GM19395 (cell line): ENCODE data around the gene GLB1L2.
A peak's percentile ranks its signal among the peaks of the same experiment; 100 is the strongest.
"Not testable (repeated sequence)": the region's sequence is repeated elsewhere in the genome, so short reads cannot be mapped to it uniquely, and the experiment has no call there.

Experiments
- ATAC-seq: cut with Tn5 transposase; IDR thresholded peaks from one replicate; pipeline ENCODE4 v1.9.1; 2021; ENCODE audit warnings: mild to moderate bottlenecking, moderate library complexity; ENCODE audit not compliant: unreplicated experiment

Gene GLB1L2, protein sequence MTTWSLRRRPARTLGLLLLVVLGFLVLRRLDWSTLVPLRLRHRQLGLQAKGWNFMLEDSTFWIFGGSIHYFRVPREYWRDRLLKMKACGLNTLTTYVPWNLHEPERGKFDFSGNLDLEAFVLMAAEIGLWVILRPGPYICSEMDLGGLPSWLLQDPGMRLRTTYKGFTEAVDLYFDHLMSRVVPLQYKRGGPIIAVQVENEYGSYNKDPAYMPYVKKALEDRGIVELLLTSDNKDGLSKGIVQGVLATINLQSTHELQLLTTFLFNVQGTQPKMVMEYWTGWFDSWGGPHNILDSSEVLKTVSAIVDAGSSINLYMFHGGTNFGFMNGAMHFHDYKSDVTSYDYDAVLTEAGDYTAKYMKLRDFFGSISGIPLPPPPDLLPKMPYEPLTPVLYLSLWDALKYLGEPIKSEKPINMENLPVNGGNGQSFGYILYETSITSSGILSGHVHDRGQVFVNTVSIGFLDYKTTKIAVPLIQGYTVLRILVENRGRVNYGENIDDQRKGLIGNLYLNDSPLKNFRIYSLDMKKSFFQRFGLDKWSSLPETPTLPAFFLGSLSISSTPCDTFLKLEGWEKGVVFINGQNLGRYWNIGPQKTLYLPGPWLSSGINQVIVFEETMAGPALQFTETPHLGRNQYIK

GRCh38 chr11:134331354-134332188, at the start of gene GLB1L2:
Gene GLB1L2, plus strand, starts transcription at chr11:134331988. Its CDS starts 74 bp downstream, at chr11:134332062.
- ATAC-seq = peak; percentile 85

- no peak for ATAC-seq
These were observed 49.4 kb upstream of the GLB1L2 start for GRCh38 chr11:134282121-134283045.

DNA sequence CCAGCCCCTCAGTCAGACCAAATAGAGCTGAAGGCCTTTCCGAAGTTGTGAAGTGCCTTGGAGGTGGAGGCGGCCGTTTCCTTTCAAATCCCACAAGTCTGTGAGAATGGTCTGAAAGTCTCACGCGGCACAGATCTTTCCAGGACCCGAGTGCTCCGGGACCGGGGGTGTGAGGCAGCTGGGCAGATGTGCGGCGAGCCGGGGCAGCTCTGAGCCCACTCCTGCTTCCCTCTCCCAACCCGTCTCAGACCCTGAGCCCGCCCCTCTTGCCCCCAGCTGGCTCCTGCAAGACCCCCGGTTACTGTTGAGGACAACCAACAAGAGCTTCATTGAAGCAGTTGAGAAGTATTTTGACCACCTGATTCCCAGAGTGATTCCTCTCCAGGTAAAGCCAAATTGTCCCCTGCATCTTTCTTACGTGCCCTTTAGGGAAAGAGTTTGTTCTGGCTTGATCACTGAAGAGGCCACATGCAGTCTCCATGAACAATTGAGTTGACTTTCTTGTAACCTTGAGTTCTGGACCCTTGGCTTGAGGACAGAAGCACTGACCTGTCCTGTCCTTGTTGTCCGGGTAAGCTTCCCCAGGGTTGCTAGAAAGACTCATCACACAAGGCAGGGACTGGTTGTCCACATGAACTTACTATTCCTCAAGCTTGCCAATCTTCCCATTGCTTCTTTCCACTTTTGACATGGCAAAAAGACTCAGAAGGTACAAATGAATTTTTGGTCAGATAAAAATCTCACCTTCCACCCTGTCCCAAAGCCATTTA, 48.1 kb upstream of the GLB1L2 start:
- ATAC-seq = no peak

DNA sequence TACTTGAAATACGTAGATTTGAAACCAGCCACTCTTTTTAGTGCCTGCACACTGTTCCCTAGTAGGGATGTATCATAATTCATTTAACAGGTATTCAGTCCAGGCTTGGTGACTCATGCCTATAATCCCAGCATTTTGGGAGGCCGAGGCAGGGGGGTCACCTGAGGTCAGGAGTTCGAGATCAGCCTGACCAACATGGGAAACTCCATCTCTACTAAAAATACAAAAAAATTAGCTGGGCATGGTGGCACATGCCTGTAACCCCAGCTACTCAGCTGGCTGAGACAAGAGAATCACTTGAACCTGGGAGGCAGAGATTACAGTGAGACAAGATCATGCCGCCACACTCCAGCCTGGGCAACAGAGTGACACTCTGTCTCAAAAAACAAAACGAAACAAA, 47.4 kb upstream of the GLB1L2 start:
- not testable (repeated sequence) for ATAC-seq

DNA sequence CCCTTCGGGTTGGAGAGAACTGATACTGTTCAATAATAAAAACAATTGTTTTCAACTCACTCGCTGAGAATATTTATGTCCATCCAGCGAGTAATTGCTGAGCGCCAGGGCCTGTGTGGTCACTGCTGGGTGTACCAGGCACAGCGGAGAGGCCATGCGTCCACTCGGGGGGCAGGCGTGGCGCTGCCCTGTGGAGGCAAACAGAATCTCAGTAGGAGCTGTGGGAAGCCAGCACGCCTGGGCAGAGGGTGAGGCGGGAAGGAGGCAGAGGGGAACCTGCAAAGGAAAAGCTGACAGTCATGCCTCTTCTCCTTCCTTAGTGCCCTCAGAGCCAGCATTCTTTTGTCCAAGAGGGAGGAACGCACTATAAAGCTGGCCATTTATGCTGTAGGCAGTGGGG, 44.2 kb upstream of the GLB1L2 start:
- no peak for ATAC-seq

GRCh38 chr11:134288486-134288885, 43.3 kb upstream of the GLB1L2 start:
- ATAC-seq = no peak

DNA sequence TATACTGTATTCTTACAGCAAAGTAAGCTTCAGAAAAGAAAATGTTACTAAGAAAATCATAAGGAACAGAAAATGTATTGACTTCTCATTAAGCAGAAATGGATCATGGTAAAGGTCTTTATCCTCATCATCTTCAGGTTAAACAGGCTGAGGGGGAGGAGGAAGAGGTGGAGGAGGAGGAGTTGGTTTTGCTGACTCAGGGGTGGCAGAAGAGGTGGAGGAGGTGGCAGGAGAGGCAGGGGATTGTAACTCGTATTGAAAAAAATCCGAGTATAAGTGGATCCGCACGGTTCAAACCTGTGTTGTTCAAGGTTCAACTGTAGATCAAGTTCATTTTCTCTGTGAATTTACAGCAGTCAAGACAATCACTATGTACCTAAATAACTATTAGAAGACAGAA, 42.6 kb upstream of the GLB1L2 start:
- ATAC-seq = no peak

GRCh38 chr11:134289789-134290188, 42.0 kb upstream of the GLB1L2 start:
- ATAC-seq = no peak

DNA sequence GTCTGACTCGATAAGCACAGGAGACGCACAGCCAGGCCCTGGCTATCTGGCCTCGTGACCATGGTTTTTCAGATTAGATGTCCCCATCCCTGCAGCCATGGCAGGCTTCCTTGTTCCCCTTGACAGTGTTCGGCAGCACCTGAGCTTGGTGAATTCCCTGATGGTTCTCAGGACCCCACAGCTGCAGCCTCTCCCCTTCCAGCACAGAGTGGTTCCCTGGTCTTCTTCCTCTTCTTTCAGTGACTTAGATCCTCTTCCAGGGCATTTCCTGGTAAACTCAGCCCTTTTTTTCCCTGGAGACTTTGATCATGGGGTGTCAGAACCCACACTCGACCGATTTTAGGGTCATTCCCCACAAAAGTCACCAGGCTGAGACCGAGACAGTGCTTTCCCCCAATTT, 41.1 kb upstream of the GLB1L2 start:
- no peak for ATAC-seq

GRCh38 chr11:134291196-134291595, 40.6 kb upstream of the GLB1L2 start:
- ATAC-seq = no peak

- no peak for ATAC-seq
These were observed 39.1 kb upstream of the GLB1L2 start for GRCh38 chr11:134292661-134293060.

DNA sequence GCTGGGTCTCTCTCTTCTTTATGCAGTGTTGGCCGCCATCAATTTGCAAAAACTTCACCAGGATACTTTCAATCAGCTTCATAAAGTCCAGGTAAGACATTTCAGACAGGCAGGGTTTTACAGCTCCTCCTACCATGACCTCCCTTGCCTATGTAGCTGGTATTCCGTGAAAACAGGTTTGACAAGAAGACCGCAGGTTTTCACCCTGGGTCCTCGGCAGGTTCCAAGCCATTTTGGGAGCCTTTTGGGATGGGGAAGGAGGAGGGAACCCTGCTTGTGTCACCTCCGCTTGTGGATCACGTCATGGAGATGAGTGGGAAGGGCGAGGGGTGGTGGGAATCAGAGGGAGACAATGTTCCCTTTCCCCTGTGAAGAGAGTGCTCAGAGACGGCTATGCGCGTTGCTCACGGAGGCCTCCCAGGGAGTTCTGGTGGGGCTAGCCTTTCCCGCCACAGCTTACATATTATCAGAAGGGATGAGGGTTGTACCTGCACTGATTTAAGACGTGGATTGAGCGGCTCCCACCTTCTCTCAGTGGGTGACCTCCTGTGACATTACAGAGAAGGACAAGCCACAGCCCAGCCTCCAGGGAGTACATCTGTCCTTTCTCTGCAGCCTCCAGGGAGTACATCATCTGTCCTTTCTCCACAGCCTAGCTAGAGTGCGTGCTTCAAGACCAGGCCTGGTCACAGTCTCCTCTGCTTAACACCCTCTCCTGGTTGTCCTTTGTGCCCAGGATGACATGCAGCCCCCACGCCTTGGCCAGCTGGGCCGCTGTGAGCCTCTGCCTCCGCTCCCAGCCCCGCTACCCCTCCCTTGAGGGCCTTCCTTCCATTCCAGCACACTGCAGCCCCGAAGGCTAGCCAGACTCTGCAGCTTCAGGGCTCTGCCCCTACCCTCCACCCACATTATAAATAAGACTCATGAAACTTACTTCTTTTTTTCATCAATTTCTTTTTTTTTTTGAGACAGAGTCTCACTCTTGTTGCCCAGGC, 38.4 kb upstream of the GLB1L2 start:
- no peak for ATAC-seq

GRCh38 chr11:134294664-134295063, 37.1 kb upstream of the GLB1L2 start:
- ATAC-seq = no peak

- no peak for ATAC-seq
These were observed 19.6 kb upstream of the GLB1L2 start for GRCh38 chr11:134312223-134312622.

DNA sequence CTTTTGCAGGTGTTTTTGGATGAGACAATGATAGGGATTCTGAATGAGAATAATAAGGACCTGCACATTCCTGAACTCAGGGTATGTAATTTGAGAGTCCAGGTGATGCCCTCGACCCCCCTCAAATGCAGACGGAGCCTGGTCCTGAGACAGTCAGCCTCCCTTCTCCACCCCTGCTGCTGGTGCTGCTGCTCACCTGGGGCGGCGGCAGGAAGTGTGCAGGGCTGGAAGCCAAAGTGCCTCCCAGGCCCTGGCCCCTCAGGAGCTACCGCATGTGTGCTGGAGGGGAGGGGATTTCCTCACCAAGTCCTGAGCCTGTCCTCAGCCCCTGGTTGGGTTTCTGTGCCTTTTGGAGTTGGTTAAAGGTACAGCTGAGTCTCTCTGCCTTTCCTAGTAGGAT, 19.0 kb upstream of the GLB1L2 start:
- no peak for ATAC-seq

- ATAC-seq = no peak
These were observed 18.4 kb upstream of the GLB1L2 start for GRCh38 chr11:134313379-134313778.

DNA sequence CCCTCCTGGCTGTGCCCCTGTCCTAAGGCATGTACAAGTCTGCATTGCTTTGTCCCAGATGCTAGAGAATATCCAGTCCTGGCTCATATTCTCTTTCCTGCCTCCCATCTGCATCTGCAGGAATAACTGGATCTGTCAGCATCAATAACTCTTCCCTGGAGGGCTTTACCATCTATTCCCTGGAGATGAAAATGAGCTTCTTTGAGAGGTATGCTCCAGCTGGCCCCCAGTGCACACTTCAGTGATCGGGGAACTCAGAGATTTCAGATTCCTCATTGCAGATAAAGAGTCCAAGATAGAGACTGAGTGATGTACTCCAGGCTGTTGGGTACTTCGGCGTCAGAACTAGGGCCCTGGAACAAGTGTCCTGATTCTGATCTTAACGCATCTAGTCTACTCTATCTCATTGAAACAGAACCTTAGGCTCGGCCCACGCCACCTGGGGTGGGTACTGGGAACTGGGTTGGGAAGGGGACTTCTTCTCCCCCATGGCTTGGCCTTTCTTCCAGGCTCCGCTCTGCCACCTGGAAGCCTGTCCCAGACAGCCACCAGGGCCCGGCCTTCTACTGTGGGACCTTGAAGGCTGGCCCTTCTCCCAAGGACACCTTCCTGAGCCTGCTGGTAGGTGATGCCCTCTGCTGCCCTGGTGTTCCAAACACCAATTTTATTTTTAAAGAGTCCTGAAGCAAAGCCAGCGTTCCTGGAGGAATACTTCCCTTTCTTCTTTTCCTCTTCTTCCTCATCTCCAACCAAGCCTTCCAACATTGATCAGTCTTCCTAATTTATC, 17.8 kb upstream of the GLB1L2 start:
- no peak for ATAC-seq

- ATAC-seq = no peak
These were observed 14.7 kb upstream of the GLB1L2 start for GRCh38 chr11:134317103-134317502.
